K562 (cell line): ENCODE measurements around the gene RRP7A. TPM values are rescaled to one million over a fixed set of nuclear protein-coding genes. Genes with fewer than 3 reads are reported as not detected.
A peak's percentile ranks its signal among the peaks of the same experiment; 100 is the strongest.
"Not testable (repeated sequence)": the region's sequence is repeated elsewhere in the genome, so short reads cannot be mapped to it uniquely, and the experiment has no call there.

Experiments
- ATAC-seq: fragments of 200-7000 bp; cut with Tn5 transposase; 3 replicates; pipeline ENCODE4 v1.9.1; 2020; ENCODE audit warnings: moderate library complexity
- BruUV-seq: library from RNA; stranded (reverse); fragments of 400-500 nt; replicated peaks from 2 replicates; lab custom pipeline; 2021; lab: Mats Ljungman, UMichigan
- CTCF ChIA-PET: fragments of 300-600 bp; formaldehyde crosslinking; extraction: SDS; loops from one replicate; lab custom pipeline; 2021; ENCODE audit warnings: low intra/inter-chr PET ratio; lab: Yijun Ruan, JAX
- POLR2A ChIA-PET: fragments of 300-600, 350-650 bp; sonication (Branson Sonifier 250); formaldehyde crosslinking; extraction: SDS; loops from one replicate; lab custom pipeline; 2021; ENCODE audit warnings: antibody characterized with exemption, inconsistent platforms; lab: Yijun Ruan, JAX
- DNase-seq, 4 experiments: peaks; one replicate each; pipeline versions ENCODE4 v3.0.0 to v3.0.0-alpha.2; 2011 to 2018; ENCODE audit warnings: low spot score in 3 of 4, mixed read lengths in 3 of 4; ENCODE audit errors: extremely low read depth in 1 of 4
- FAIRE-seq: peaks from 2 replicates; lab custom pipeline; 2011; peaks lifted over from hg19 to GRCh38; lab: Jason Lieb, UNC
- H2AFZ ChIP-seq: 2 replicates; pipeline ENCODE4 v1.6.0; 2011; ENCODE audit warnings: low read depth, low read length, control low read depth, inconsistent platforms
- H3K27ac ChIP-seq: fragments of 200-600 bp; 3 replicates; pipeline ENCODE4 v1.8.0; 2011; ENCODE audit warnings: low read depth, mild to moderate bottlenecking, control low read depth, inconsistent platforms, low read length, moderate library complexity, mixed read lengths; ENCODE audit errors: extremely low read depth
- H3K27me3 ChIP-seq, 2 experiments: fragments of 300-600 bp in 1 of 2; 2 replicates in 1 of 2; 3 replicates in 1 of 2; pipeline versions ENCODE4 v1.6.0 to v1.8.0; 2011; ENCODE audit warnings: inconsistent platforms in 2 of 2, low read length in 2 of 2, mild to moderate bottlenecking in 1 of 2, mixed read lengths in 1 of 2, moderate library complexity in 1 of 2; ENCODE audit not compliant: control insufficient read depth in 2 of 2, insufficient read depth in 2 of 2
- H3K36me3 ChIP-seq: fragments of 300-600 bp; 3 replicates; pipeline ENCODE4 v1.8.0; 2011; ENCODE audit warnings: mild to moderate bottlenecking, low read length, inconsistent platforms; ENCODE audit not compliant: control insufficient read depth, insufficient read depth
- H3K4me1 ChIP-seq, 2 experiments: fragments of 200-600 bp in 1 of 2; replicated peaks in 1 of 2; 2 replicates in 1 of 2; 3 replicates in 1 of 2; pipeline versions ENCODE4 v1.5.1 to v1.8.0; 2011; ENCODE audit warnings: inconsistent platforms in 2 of 2, low read length in 2 of 2, mild to moderate bottlenecking in 1 of 2, mixed read lengths in 1 of 2, moderate library complexity in 1 of 2; ENCODE audit not compliant: control insufficient read depth in 2 of 2, insufficient read depth in 2 of 2
- H3K4me2 ChIP-seq: 2 replicates; pipeline ENCODE4 v1.6.1; 2011; ENCODE audit warnings: low read length, control low read depth, inconsistent platforms, mixed read lengths; ENCODE audit not compliant: insufficient read depth
- H3K4me3 ChIP-seq: fragments of 200-600 bp; sonication (generic), shearing (Covaris generic); 2 replicates; pipeline ENCODE4 v1.5.1; 2016; ENCODE audit warnings: control low read depth, inconsistent platforms
- H3K79me2 ChIP-seq: fragments of 200-600 bp; 3 replicates; pipeline ENCODE4 v1.8.0; 2011; ENCODE audit warnings: low read length, inconsistent platforms; ENCODE audit not compliant: control insufficient read depth, insufficient read depth
- H3K9ac ChIP-seq, 2 experiments: 2 replicates each; pipeline versions ENCODE4 v1.6.0 to v1.6.1; 2011; ENCODE audit warnings: low read depth in 2 of 2, low read length in 2 of 2, control low read depth in 1 of 2, inconsistent platforms in 1 of 2, mild to moderate bottlenecking in 1 of 2, mixed read lengths in 1 of 2; ENCODE audit not compliant: insufficient read depth in 1 of 2
- H3K9me1 ChIP-seq: one replicate; pipeline ENCODE4 v1.6.0; 2011; ENCODE audit warnings: inconsistent platforms, mild to moderate bottlenecking, low read length, moderate library complexity; ENCODE audit not compliant: control insufficient read depth, insufficient read depth
- H3K9me3 ChIP-seq: replicated peaks from 2 replicates; pipeline ENCODE4 v1.5.1; 2011; ENCODE audit warnings: low read depth, low read length, inconsistent platforms; ENCODE audit not compliant: control insufficient read depth, insufficient read depth
- H4K20me1 ChIP-seq: replicated peaks from 2 replicates; pipeline ENCODE4 v1.6.1; 2011; ENCODE audit warnings: low read length, inconsistent platforms, mixed read lengths; ENCODE audit not compliant: control insufficient read depth, insufficient read depth
- ARID1B ChIP-seq: fragments of 450-650 bp; IDR thresholded peaks from 2 replicates; pipeline ENCODE4 v1.6.1; 2016; ENCODE audit warnings: antibody characterized with exemption, mild to moderate bottlenecking, inconsistent platforms
- CHD2 ChIP-seq: IDR thresholded peaks from 2 replicates; pipeline ENCODE4 v1.6.1; 2011; ENCODE audit warnings: low read depth, low read length
- DEAF1 ChIP-seq: fragments of 450-650 bp; formaldehyde crosslinking; IDR thresholded peaks from 2 replicates; pipeline ENCODE4 v1.4.0; 2020; ENCODE audit warnings: mild to moderate bottlenecking, moderate library complexity
- FOXA1 ChIP-seq: fragments of 450-650 bp; IDR thresholded peaks from 2 replicates; pipeline ENCODE4 v1.6.1; 2016; ENCODE audit warnings: mild to moderate bottlenecking, borderline replicate concordance
- FOXK1 ChIP-seq: sonication (generic); formaldehyde crosslinking; IDR thresholded peaks from 2 replicates; pipeline ENCODE4 v1.8.0; 2022; ENCODE audit warnings: missing genetic modification reagents, mild to moderate bottlenecking, borderline replicate concordance
- HDAC3 ChIP-seq: fragments of 450-650 bp; IDR thresholded peaks from 2 replicates; pipeline ENCODE4 v1.6.1; 2018; ENCODE audit warnings: borderline replicate concordance, mild to moderate bottlenecking, moderate library complexity; ENCODE audit not compliant: partially characterized antibody
- HNRNPL ChIP-seq: fragments of 200-400 bp; formaldehyde crosslinking; IDR thresholded peaks from 2 replicates; pipeline ENCODE4 v1.6.1; 2017; ENCODE audit warnings: low read depth, mild to moderate bottlenecking, low read length
- PREB ChIP-seq: sonication (generic); formaldehyde crosslinking; IDR thresholded peaks from 2 replicates; pipeline ENCODE4 v1.8.1; 2023; ENCODE audit warnings: mild to moderate bottlenecking, missing genetic modification reagents
- RCOR1 ChIP-seq, 2 experiments: IDR thresholded peaks; 2 replicates each; pipeline ENCODE4 v1.6.1; 2012; ENCODE audit warnings: low read depth in 2 of 2, low read length in 2 of 2, borderline replicate concordance in 1 of 2, improper control_type of control experiment in 1 of 2
- WGBS: fragments of 100-300 bp; shearing (Covaris generic); methylation state at CpG from one replicate; pipeline ENCODE4 v1.1.6; 2016; ENCODE audit warnings: low coverage, mixed read lengths; ENCODE audit not compliant: insufficient coverage; ENCODE audit errors: missing lambda C conversion rate; 5-methylcytosine and 5-hydroxymethylcytosine counted together
- in situ Hi-C: fragments of 300-500 bp; cut with MboI; formaldehyde crosslinking; loops from 4 replicates; pipeline ENCODE4 v1.15.0; 2018; ENCODE audit warnings: inconsistent platforms, mixed read lengths
- intact Hi-C: fragments of 100-400 bp; cut with micrococcal nuclease; formaldehyde crosslinking; loops from 2 replicates; pipeline ENCODE4 v1.14.2; 2022
- polyA plus RNA-seq, 8 experiments: library from polyadenylated mRNA; depleted of rRNA in 4 of 8; stranded (reverse) in 5 of 8; unstranded in 3 of 8; fragments of >200 nt; fragmentation: Nextera tagmentation in 2 of 8; fragmentation: Illumina TruSeq in 1 of 8; extraction: Ambion mirVana in 2 of 8; extraction: Trizol in 1 of 8; gene quantifications; 2 replicates each; pipeline versions ENCODE4 v1.2.1 to v1.2.3, GENCODE V29; 2011 to 2014; ENCODE audit warnings: inconsistent platforms in 1 of 8, missing spikeins in 1 of 8
- total RNA-seq, 7 experiments: library from RNA; depleted of rRNA in 6 of 7; stranded (reverse); fragments of >200 nt in 6 of 7; fragmentation: Illumina TruSeq in 2 of 7; extraction: Trizol in 2 of 7; gene quantifications; 2 replicates each; pipeline versions ENCODE4 v1.2.1 to v1.2.3, GENCODE V29; 2011 to 2021; ENCODE audit warnings: low replicate concordance in 1 of 7

RRP7A gene
- total and polyA plus RNA-seq, 9 of the 15 experiments (the other 6 are each of a cell fraction or from before 2014, with no cell fraction given) = 3.4 to 74.1 (median 40.3) TPM

- WGBS = 36% methylated on average over 3 of the region's 9 CpGs
- H3K9me1 ChIP-seq = no peaks in the 10 kb centered on the region
- H3K36me3 ChIP-seq = peaks cover 13% of the 10 kb centered on the region; the same call in 1 of the 3 replicates
- no peak overlapping the region for H3K4me2 ChIP-seq
- BruUV-seq = no TSS peak
- H3K9ac ChIP-seq = no peak overlapping the region; a peak in 1 of 4 replicates
- no peak overlapping the region for H3K4me3 ChIP-seq
- TF ChIP-seq HDAC3 = no peak
- no peak for TF ChIP-seq ARID1B
- TF ChIP-seq DEAF1 (CRISPR knock-in tag) = no peak
- no peak for TF ChIP-seq CHD2
- no peak for TF ChIP-seq FOXK1 (CRISPR knock-in tag)
- 0 out of 4 replicates have a peak, but pooled peaks of 1 of the 2 experiments have one; percentile 18 for TF ChIP-seq RCOR1 (IDR thresholded peaks at IDR 0.05; ENCODE audit: borderline replicate concordance in 1 of 2, low read depth in 2 of 2, low read length in 2 of 2)
- no peak for TF ChIP-seq HNRNPL
- TF ChIP-seq FOXA1 = no peak
- no peak for TF ChIP-seq PREB (CRISPR knock-in tag)
- no peak overlapping the region; the same call in 1 of the 2 replicates for H2AFZ ChIP-seq
- peaks cover 4 to 14% of the 10 kb centered on the region in 2 experiments; a peak in 3 of 5 replicates for H3K4me1 ChIP-seq
- no peaks in the 10 kb centered on the region for H4K20me1 ChIP-seq
- no peaks in the 10 kb centered on the region for H3K27me3 ChIP-seq
- ChIA-PET POLR2A (no interaction called here), CTCF (no interaction called here)
- H3K79me2 ChIP-seq = peaks cover 20% of the 10 kb centered on the region
- H3K27ac ChIP-seq = no peak overlapping the region
- ATAC-seq = no peak
- intact Hi-C loops (no loop called here), in situ Hi-C loops (no loop called here)
- FAIRE-seq = no peak
- H3K9me3 ChIP-seq = no peaks in the 10 kb centered on the region
- no peak for DNase-seq
Measured at GRCh38 chr22:42521228-42521546, 1.6 kb upstream of the RRP7A start.

- peak; percentile 75 for FAIRE-seq
- POLR2A ChIA-PET, CTCF ChIA-PET: not testable (repeated sequence)
Measured at GRCh38 chr22:42518638-42519524, 715 bp downstream of the RRP7A start.

More at GRCh38 chr22:42518638-42519524, 715 bp downstream of the RRP7A start:
- H3K27me3 ChIP-seq, intact Hi-C loops, H4K20me1 ChIP-seq, H2AFZ ChIP-seq, in situ Hi-C loops, BruUV-seq, DNase-seq, H3K9me3 ChIP-seq, H3K9me1 ChIP-seq: not testable (repeated sequence)
- peak overlapping the region; percentile 58 for H3K4me3 ChIP-seq
- peak; percentile 19 for ATAC-seq
- peaks cover 23% of the 10 kb centered on the region; the same call in 1 of the 3 replicates for H3K36me3 ChIP-seq
- peaks cover 24% of the 10 kb centered on the region for H3K79me2 ChIP-seq
- peak overlapping the region; percentile 71 for H3K4me2 ChIP-seq
- peak overlapping the region; percentile 70; the same call in 2 of the 3 replicates for H3K27ac ChIP-seq
- peaks cover 4 to 26% of the 10 kb centered on the region in 2 experiments; a peak in 3 of 5 replicates for H3K4me1 ChIP-seq
- H3K9ac ChIP-seq = peak overlapping the region; percentile 76 to 95
- 0% methylated on average over 8 of the region's 28 CpGs for WGBS
